Activated CD4-positive, CD25-positive, alpha-beta regulatory T cell treated with anti-CD3 and anti-CD28 coated beads, Interleukin-2, amount 50 U/mL, for 16 hours (primary cell): Measurements from ENCODE around the gene PRRG2.
A peak's percentile ranks its signal among the peaks of the same experiment; 100 is the strongest.

ENCODE experiments used
- DNase-seq: peaks from one replicate; pipeline ENCODE4 v3.0.0-alpha.2; 2020; ENCODE audit warnings: low read depth, low spot score

Gene PRRG2

DNA sequence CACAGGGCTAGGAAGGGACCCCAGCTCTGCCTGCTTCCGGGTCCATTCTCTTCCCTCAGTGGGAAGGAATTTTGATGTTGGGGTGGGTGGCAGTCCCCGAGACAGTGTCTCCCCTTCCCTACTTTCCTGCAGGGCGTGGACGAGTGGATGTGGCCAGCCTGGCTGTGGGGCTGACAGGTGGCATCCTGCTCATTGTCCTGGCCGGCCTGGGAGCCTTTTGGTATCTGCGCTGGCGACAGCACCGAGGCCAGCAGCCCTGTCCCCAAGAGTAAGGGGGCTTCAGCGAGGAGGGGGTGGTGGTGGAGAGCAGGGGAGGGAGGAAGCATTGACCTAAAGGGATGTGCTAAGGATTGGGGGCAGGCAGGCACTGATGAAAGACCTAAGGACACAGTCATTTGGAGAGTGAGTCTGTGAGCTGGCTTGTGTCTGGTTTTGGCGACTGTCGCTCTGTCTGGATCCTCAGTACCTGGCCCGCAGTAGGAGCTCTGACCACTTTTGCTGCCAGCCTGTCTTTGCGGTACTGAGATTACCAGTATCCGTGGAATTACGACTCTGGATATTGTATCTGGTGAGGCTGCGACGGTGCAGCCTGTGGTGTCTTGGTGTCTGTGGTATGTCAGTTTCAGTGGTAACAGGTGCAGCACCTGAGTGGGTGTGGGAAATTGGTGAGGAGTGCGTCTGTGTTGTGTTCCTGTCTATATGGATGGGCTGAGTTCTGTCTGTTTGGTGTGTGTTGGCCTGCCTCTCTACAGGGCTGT lies 7.4 kb downstream of the PRRG2 start:
- no peak for DNase-seq

DNA sequence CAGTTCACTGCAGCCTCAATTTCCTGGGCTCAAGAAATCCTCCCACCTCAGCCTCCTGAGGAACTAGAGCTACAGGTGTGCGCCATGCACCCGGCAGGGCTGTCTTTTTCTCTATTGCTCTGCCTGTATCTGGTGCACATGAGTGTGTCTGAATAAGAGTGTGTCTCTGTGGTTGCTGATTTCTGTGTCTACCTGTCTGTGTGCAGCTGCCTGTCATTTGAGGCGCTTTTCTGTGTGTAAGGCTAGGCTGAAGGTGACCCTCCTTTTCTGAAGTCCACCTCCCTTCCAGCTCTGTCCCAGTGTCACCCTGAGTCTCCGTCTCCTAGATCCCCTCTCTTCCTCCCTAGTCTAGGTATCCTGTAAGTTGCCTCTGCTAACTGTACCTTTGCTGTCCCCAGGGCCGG lies 8.4 kb downstream of the PRRG2 start:
- DNase-seq, result no peak

DNA sequence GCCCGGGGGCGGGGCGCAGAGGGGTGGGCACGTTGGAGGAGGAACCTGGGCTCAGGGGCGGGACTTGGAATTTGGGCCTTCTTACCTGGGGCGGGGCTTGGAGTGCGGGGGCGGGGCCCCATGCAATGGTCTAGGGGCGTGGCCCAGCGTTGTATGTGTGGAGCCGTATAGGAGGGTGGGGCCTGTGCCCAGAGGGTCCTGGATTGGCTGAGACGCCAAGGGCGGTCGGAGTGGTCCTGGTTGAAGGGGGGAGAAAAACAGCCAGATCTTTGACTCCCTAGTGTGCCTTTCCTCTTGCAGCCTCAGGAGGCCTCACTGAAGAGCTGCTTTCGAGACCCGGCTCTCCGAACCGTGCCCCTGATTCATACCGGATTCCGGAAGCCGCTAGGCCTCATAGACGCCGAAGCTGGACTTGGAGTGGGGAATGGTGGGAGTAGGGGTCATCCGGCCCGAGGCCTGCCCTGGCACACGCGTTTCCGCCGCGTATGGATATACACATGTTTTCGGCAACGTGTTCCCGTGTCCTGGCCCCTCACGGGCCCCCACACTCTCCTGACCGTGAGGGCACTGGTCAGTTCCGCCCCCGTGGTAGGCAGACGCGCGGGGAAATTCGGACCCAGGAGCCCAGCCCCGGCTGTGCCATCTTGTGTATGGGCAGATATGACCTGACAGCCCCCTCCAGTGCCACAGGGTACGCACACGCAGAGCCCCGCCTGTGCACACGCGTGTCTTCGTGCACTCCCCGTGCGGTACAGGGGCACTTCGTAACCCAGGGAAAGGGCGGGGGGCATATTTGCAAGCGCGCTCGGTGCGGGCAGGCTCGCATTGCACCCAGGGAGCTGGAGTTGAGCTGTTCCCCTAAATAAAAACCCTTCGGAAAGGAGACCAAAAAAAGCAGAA lies 9.2 kb downstream of the PRRG2 start:
- DNase-seq, result peak; percentile 73

DNA sequence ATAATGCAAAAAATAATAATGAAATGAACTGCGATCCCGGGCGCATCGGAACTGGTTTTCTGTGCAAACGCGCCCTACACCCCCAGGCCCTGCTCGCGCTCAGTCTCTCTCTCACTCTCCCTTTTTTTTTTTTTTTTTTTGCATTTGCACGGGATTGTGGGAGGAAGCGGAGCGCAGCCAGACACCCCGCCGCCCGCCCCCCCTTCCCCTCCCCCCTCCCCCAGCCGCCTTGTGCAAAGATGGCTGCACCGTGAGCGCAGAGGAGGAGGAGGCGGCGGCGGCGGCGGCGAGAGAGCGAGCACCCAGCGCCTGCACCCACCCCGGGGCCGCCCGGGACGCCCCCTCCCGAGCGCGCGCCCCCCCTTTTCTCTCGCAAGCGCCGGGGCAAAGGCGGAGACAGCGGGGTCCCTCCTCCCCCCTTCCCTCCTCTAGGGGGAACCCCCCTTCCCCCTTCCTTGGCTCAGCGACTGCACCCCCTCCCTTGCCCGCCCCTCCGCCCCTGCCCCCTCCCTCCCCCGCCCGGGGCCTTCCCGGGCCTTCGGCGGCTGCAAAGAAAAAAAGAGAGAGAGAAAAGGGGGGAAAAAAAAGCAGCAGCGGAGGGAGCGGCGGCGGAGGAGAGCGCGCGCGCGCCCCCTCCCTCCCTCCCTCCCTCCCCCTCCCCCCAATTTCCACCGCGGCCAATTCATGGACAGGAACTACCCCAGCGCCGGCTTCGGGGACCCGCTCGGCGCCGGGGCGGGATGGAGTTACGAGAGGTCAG lies 10.0 kb downstream of the PRRG2 start, which contains the start of gene PRR12:
TSS of gene PRR12 (plus strand) at position 212 of the 760 bp plus-strand sequence. CDS start at position 685, 473 bp downstream.
- peak; percentile 36 for DNase-seq

DNA sequence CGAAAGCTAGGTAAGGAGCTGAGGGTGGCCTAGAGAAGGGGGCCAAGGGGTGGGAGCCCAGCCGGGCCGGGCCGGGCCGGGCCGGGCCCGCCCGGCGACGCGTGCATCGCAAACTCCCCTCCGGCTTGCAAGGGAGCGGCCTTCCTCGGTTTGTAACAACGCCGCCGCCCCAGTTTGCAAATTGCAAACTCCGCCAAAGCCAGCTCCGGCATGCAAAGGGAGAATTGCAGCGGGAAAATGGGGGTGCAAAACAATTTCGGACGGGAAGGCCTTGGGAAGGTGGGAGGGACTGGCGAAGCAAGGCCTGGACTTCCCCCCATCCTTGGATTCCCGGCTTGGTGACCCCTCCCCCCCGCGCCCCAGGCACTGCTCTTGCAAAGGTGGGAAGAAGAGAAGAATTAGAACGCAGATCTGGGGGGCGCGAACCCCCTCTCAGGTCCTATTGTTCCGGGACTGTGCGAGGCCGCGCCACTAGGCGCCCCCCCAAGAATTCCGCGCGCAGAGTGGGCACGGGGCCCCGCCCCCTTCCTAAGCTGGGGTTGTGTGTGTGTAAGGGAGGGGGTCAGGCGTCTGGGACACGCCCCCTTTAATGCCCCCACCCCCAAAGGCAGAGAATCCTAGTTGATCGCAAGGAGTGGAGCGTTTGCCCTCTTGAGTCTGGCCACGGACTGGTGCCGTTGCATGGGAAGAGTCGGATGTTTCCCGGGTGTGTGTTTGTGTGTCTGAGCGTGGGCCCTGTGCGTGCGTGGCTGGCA lies 10.8 kb downstream of the PRRG2 start:
- DNase-seq, result no peak

DNA sequence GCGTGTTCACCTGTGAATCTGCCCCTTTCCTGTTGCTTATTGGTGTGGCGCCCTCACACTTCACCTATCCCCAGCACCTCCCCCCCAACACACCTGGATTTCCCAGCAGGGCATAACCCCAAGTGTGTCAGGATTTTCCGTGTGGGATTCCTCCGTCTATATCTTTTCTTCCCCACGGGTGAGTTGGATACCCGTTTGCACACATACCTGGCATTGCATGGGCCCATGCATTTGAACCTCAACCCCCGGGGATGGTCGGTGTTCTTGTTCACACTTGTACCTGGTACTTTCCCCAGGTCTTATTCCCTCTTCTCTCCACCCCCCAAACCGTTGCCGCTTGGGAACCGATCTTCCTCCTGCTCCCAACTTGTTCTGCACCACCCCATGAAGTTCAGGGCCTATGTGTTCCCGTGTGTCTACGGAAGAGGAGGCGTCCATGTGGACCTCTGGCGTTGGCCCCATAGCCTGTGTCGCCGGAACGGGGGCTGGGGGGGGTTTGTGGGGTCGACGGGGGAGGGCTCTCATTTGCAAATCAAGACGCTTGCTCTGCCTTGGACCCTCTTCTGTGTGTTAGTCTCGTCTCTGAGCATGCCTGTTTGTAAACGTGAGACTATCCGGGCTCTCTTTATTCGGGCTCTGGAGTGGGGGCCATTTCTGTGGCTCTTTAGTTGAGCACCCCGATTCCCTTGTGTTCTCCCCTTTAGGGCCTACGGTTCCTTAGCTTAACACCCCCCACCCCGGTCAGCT lies 11.5 kb downstream of the PRRG2 start:
- DNase-seq, result no peak

DNA sequence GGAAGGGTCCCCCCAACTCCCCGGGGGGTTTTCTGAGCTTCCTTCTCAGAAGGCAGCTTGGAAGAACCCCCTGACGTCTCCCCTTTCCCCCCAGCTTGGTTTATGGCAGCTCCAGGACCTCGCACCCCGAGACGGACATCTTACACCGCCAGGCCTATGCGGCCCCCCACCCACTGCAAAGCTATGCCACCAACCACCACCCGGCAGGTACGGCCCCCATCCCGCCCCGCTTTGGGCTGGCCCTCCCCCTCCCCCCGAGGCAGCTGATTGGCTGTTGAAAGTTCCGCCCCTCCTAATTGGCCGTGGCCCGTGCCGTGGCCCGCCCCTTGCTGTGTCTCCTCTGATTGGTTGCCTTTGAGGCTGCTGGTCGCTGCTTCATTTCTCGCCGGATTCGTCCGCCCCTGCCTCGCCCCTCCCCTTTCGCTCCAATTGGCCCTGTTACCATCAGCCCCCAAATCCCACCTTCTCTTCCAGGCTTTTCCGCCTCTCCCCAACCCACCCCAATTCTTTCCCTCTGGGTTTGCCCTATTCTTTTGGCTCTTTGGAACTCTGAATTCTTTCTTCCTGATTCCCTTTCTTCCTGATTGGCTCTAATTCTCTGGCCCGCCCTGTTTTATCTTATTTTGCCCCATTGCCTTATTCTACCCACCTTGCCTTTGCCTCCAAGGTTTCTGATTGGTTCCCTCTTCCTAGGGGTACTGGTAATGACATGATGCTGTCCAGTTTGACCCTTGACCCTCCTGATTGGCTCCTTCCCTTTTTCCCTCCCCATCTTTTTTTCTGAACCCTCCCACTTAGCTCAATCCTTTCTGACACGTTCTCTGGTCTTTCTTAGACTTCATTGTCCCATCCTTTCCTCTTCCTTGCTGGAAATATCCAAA lies 12.4 kb downstream of the PRRG2 start:
- DNase-seq, result peak; percentile 85

DNA sequence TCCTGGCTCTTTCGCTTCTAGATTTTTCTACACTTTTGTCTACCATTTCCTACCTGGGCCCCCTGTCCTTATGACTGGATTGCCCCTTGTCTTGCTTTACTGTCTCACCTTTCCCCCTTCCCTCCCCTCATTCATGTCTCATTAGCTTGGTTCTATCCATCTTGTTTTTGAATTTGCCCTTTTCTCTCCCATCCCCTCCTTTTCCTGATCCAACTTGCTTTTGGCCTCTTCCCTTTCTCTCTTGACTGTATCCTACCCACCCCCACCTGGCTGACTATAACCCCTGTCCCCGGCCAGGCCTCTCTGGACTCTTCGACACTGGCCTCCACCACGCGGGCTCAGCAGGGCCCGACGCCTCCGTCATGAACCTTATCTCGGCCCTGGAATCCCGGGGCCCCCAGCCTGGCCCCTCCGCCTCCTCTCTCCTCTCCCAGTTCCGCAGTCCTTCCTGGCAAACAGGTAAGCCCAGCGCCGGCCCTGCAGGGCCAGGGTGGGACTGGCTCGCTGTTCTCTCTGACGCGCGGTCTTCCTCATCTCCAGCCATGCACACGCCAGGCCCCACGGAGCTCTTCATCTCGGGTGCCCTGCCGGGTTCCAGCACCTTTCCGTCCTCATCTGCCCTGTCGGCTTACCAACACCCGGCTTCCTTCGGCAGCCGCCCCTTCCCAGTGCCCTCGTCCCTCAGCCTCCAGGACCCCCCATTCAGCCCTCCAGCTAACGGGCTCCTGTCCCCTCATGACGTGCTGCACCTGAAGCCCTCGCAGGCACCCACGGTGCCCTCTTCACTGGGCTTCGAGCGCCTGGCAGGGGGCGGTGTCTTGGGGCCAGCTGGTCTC lies 13.3 kb downstream of the PRRG2 start:
- no peak for DNase-seq

DNA sequence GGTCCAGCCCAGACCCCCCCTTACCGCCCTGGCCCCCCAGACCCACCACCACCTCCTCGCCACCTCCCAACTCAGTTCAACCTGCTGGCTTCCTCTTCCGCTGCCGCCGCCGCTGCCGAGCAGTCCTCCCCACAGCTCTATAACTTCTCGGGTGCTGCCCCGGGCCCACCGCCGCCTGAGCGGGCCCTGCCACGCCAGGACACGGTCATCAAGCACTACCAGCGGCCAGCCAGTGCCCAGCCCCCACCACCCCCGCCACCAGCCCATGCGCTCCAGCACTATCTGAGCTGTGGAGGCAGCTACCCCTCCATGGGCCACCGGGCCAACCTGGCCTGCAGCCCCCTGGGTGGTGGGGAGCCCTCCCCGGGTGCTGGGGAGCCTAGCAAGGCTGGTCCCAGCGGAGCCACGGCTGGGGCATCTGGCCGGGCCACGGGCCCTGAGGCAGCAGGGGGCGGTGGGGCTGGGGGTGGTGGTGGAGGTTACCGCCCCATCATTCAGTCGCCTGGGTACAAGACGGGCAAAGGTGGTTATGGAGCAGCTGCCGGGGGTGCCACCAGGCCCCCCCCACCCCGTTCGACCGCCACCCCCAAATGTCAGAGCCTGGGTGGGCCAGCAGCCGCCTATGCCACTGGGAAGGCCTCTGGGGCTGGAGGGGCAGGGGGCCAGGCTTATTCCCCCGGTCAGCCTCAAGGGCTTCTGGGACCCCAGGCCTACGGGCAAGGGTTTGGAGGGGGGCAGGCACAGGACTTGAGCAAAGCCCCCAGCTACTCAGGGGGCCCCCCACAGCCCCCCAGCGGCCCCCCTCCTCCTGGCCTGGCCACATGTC lies 14.1 kb downstream of the PRRG2 start:
- no peak for DNase-seq

DNA sequence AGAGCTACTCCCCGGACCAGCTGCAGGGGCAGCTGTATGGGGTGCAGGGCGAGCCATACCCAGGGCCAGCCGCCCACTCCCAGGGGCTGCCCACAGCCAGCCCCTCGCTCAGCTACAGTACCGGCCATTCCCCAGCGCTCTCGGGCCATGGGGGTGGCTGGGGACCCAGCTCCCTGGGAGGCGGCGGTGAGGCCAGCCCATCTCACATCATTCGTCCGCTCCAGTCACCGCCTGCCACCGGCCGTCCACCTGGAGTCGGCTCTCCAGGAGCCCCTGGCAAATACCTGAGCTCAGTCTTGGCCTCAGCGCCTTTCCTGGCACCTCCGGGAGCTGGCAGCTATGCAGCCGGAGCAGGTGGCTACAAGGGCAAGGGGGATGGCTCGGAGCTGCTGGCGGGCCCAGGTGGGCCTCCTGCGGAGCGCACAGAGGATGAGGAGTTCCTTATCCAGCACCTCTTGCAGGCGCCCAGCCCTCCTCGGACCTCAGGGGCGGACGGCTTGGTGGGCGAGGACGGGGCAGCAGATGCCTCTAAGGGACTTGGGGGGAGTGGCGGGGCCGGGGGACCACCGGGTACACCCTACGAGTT lies 14.8 kb downstream of the PRRG2 start:
- DNase-seq, result no peak

DNA sequence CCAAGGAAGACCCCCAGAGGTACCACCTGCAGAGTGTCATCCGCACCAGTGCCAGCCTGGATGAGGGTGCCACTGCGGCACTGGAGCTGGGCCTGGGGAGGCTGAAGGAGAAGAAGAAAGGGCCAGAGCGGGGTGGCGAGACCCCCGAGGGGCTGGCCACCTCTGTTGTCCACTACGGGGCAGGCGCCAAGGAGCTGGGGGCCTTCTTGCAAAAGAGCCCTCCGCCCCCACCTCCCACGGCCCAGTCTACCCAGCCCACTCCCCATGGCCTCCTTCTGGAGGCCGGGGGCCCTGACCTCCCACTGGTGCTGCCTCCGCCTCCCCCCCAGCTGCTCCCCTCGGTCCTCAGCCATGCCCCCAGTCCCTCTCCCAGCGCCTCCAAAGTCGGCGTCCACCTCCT lies 15.3 kb downstream of the PRRG2 start:
- no peak for DNase-seq

DNA sequence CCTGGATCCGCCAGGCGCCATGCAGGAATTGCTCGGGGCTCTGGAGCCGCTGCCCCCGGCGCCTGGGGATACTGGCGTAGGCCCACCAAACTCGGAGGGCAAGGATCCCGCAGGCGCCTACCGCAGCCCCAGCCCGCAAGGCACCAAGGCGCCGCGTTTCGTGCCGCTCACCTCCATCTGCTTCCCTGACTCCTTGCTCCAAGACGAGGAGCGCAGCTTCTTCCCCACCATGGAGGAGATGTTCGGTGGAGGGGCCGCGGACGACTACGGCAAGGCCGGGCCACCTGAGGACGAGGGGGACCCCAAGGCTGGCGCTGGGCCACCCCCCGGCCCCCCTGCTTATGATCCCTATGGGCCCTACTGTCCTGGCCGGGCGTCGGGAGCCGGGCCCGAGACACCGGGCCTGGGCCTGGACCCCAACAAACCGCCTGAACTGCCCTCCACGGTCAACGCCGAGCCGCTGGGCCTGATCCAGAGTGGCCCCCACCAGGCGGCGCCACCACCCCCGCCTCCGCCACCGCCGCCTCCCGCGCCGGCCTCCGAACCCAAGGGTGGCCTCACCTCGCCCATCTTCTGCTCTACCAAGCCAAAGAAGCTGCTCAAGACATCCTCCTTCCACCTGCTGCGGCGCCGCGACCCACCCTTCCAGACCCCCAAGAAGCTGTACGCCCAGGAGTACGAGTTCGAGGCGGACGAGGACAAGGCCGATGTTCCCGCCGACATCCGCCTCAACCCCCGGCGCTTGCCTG lies 16.0 kb downstream of the PRRG2 start:
- no peak for DNase-seq

DNA sequence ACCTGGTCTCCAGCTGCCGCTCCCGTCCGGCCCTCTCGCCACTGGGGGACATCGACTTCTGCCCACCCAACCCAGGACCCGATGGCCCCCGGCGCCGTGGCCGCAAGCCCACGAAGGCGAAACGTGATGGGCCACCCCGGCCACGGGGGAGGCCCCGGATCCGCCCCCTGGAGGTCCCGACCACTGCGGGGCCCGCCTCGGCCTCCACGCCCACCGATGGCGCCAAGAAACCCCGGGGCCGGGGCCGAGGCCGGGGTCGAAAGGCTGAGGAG lies 16.5 kb downstream of the PRRG2 start:
- no peak for DNase-seq

DNA sequence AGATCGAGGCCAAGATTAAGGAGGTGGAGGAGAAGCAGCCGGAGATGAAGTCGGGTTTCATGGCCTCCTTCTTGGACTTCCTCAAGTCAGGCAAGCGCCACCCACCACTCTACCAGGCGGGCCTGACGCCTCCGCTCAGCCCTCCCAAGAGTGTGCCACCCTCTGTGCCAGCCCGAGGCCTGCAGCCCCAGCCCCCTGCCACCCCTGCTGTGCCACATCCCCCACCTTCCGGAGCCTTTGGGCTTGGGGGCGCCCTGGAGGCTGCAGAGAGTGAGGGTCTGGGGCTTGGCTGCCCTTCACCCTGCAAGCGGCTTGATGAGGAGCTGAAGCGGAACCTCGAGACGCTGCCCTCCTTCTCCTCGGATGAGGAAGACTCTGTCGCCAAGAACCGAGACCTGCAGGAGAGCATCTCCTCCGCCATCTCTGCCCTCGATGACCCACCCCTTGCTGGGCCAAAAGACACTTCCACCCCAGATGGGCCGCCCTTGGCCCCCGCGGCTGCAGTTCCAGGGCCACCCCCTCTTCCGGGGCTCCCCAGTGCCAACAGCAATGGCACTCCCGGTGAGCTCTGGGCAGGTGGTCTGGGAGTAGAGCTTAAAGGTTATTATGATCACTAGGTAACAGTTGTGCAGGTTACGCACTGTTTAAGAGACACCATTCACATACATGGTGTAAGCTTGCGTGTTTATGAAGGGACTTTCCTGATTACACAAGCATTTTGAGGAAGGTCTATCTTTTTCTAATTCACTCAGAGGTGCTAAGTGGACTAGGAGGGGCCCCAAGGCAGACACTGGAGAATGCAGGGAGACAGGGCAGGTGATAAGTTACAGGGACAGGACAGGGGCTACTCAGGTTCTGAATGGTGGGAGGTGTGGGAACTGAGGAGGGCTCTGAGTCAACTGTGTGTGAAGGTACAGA lies 18.5 kb downstream of the PRRG2 start:
- DNase-seq, result no peak

DNA sequence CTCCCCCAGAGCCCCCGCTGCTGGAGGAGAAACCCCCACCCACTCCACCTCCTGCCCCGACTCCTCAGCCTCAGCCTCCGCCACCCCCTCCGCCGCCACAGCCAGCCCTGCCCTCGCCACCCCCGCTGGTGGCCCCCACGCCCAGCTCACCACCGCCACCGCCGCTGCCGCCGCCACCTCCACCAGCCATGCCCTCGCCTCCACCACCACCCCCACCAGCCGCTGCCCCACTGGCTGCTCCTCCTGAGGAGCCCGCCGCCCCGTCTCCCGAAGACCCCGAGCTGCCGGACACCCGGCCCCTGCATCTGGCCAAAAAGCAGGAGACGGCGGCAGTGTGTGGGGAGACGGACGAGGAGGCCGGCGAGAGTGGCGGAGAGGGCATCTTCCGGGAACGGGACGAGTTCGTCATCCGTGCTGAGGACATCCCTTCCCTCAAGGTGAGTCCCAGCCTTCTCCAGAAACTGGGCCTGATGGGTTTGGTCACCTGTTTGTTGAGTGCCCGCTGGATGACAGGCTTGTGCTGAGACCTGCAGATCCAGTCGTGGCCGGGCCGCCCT lies 20.4 kb downstream of the PRRG2 start:
- DNase-seq, result no peak

DNA sequence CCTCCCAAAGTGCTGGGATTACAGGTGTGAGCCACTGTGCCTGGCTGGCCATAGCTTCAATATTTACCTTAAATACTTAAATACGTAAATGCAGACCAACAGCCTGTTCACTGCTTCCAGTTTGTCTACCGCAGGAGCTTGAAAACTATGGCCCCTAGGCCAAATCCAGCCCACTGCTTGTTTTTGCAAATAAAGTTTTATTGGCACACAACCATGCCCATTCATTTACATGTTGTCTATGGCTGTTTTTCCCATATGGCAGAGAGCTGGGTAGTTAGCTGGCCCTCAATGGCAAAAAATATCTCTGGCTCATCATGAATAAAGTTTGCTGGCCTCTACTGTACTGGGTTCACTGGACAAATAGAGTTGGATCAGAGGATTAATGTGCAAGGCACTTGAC lies 21.7 kb downstream of the PRRG2 start:
- DNase-seq, result no peak
